ENCODE results near the gene IFNAR1. TPM values are rescaled to one million over a fixed set of nuclear protein-coding genes. Genes with fewer than 3 reads are reported as not detected.

IFNAR1 gene
- total and polyA plus RNA-seq, 9 of the 15 experiments (the other 6 are each of a cell fraction or from before 2014, with no cell fraction given), result 8.6 to 31.8 (median 14.8) TPM

- WGBS (ENCODE audit: insufficient coverage, low coverage, missing lambda C conversion rate), result 2% methylated on average over 6 of the region's 6 CpGs
- H3K27me3 ChIP-seq (ENCODE audit: control insufficient read depth in 2 of 2, insufficient read depth in 2 of 2, low read length in 2 of 2), result peaks cover 0 to 8% of the 10 kb centered on the region in 2 experiments; a peak in 1 of 5 replicates
- DNase-seq (ENCODE audit: extremely low read depth in 1 of 4, low spot score in 3 of 4) (peak; percentile 71 to 87 (median 80)), FAIRE-seq (peak; percentile 96), ATAC-seq (peak; percentile 85)
- POLR2A ChIA-PET, result interaction anchor here (0.6 to 1.9 kb wide), 6 partner anchors 9 to 1261 kb away, joined by 3 to 7 read pairs (median 4); no protein-coding TSS in a partner anchor
- no peaks in the 10 kb centered on the region for H3K9me1 ChIP-seq (ENCODE audit: control insufficient read depth, insufficient read depth, low read length)
- 0 out of 2 replicates have a peak overlapping the region, but pooled peaks have one; percentile 14 for H2AFZ ChIP-seq (ENCODE audit: low read depth, low read length)
- H3K4me2 ChIP-seq (ENCODE audit: insufficient read depth, low read length), result peak overlapping the region; percentile 44
- in situ Hi-C loops (cut with MboI), result no loop called here
- intact Hi-C loops (cut with micrococcal nuclease), result no loop called here
- H3K36me3 ChIP-seq (ENCODE audit: control insufficient read depth, insufficient read depth, low read length), result no peaks in the 10 kb centered on the region
- H3K27ac ChIP-seq (ENCODE audit: extremely low read depth, low read depth, low read length), result no peak overlapping the region
- no TSS peak for BruUV-seq (replicated peaks)
- CTCF ChIA-PET (ENCODE audit: low intra/inter-chr PET ratio), result interaction anchor here (1.3 kb wide), 1 partner anchor 186 kb away, joined by 5 read pairs; no protein-coding TSS in a partner anchor
- H3K9me3 ChIP-seq (replicated peaks; ENCODE audit: control insufficient read depth, insufficient read depth, low read depth, low read length), result no peaks in the 10 kb centered on the region
- H3K79me2 ChIP-seq (ENCODE audit: control insufficient read depth, insufficient read depth, low read length), result no peaks in the 10 kb centered on the region
- H3K4me3 ChIP-seq, result no peak overlapping the region
- no peaks in the 10 kb centered on the region for H4K20me1 ChIP-seq (replicated peaks; ENCODE audit: control insufficient read depth, insufficient read depth, low read length)
- no peak overlapping the region for H3K9ac ChIP-seq (ENCODE audit: insufficient read depth in 1 of 2, low read depth in 2 of 2, low read length in 2 of 2)
- peaks cover 21 to 22% of the 10 kb centered on the region in 2 experiments; a peak in 4 of 5 replicates for H3K4me1 ChIP-seq (replicated peaks in 1 of 2; ENCODE audit: control insufficient read depth in 2 of 2, insufficient read depth in 2 of 2, low read length in 2 of 2)
- TF ChIP-seq STAT5A (IDR thresholded peaks at IDR 0.05; ENCODE audit: borderline replicate concordance, low read length) (peak; percentile 82), ZNF274 (IDR thresholded peaks at IDR 0.05; ENCODE audit: borderline replicate concordance, low read depth, low read length) (no peak), CAMTA2 (CRISPR knock-in tag; conservative IDR thresholded peaks at IDR 0.05) (no peak), EP400 (IDR thresholded peaks at IDR 0.05) (peak; percentile 36; the same call in 1 of the 2 replicates), RAD21 (CRISPR knock-in tag; conservative IDR thresholded peaks at IDR 0.05 in 1 of 2, IDR thresholded peaks at IDR 0.05 in 1 of 2) (peak in 1 of 2 experiments; percentile 42; a peak in 3 of 4 replicates), ZNF589 (CRISPR knock-in tag; IDR thresholded peaks at IDR 0.05; ENCODE audit: low read depth) (peak; percentile 55; the same call in 1 of the 2 replicates), SOX6 (IDR thresholded peaks at IDR 0.05) (peak; percentile 92), PRMT5 (CRISPR knock-in tag; IDR thresholded peaks at IDR 0.05) (no peak), HEY1 (CRISPR knock-in tag; IDR thresholded peaks at IDR 0.05; ENCODE audit: borderline replicate concordance) (no peak), CHD2 (IDR thresholded peaks at IDR 0.05; ENCODE audit: low read depth, low read length) (no peak), ZNF76 (CRISPR knock-in tag; IDR thresholded peaks at IDR 0.05; ENCODE audit: borderline replicate concordance) (no peak), ZNF717 (CRISPR knock-in tag; IDR thresholded peaks at IDR 0.05) (no peak), MAZ (CRISPR knock-in tag; conservative IDR thresholded peaks at IDR 0.05 in 1 of 2, IDR thresholded peaks at IDR 0.05 in 1 of 2) (peak; percentile 58 to 78; a peak in 3 of 4 replicates), ESRRB (CRISPR knock-in tag; IDR thresholded peaks at IDR 0.05; ENCODE audit: borderline replicate concordance) (no peak)
- TF ChIP-seq, protein P1, sequence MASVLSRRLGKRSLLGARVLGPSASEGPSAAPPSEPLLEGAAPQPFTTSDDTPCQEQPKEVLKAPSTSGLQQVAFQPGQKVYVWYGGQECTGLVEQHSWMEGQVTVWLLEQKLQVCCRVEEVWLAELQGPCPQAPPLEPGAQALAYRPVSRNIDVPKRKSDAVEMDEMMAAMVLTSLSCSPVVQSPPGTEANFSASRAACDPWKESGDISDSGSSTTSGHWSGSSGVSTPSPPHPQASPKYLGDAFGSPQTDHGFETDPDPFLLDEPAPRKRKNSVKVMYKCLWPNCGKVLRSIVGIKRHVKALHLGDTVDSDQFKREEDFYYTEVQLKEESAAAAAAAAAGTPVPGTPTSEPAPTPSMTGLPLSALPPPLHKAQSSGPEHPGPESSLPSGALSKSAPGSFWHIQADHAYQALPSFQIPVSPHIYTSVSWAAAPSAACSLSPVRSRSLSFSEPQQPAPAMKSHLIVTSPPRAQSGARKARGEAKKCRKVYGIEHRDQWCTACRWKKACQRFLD (CRISPR knock-in tag; IDR thresholded peaks at IDR 0.05), result peak; percentile 88
- TF ChIP-seq, protein P2, sequence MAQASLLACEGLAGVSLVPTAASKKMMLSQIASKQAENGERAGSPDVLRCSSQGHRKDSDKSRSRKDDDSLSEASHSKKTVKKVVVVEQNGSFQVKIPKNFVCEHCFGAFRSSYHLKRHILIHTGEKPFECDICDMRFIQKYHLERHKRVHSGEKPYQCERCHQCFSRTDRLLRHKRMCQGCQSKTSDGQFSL (CRISPR knock-in tag; IDR thresholded peaks at IDR 0.05), result no peak
- TF ChIP-seq, protein P2 (tag; IDR thresholded peaks at IDR 0.05), result no peak
Measured at GRCh38 chr21:33386222-33386784, 61.5 kb downstream of the IFNAR1 start.
